T follicular helper cell (primary cell): Measurements from ENCODE around the gene TNFRSF21.
"Not testable (repeated sequence)": the region's sequence is repeated elsewhere in the genome, so short reads cannot be mapped to it uniquely, and the experiment has no call there.

Experiments used
- DNase-seq: peaks from one replicate; pipeline ENCODE4 v3.0.0-alpha.2; 2020; ENCODE audit warnings: low read depth

The TNFRSF21 gene

DNA sequence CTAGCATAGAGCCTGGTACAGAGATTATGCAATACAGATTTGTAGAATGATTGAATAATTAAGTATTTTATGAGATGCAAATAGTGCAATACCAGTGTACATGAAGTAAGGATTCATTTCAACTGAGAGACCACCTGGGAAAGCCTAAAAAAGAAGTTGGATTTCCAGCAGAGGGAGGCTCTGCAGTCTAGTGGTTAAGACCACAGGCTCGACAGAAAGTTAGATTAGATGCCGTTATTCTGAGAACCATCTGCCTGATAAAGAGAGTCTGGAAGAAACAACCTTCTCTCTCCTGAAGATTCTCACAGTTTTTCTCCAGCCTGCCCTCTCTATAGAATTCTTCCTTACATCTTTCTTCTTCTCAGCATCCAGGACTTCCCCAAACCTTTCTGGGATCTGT lies 13.6 kb upstream of the TNFRSF21 start:
- DNase-seq = no peak

DNA sequence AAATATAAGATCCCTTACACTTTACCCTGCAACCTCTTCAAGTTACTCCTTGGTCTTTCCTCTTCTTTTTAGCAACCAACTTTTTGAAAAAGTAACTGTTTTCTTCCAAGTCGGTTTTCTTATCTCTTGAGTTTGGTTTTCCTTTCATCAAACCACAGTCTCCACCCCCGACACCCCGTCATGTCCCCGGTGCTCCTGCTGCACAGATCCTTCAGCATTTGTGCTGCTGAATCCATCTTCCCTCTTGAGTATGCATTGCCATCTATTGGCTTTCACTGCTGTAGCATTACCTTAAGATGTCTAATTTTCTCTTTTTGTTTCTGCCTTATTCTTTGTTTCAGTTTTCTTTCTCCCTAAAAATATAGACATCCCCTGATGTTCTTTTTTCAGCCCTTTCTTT lies 11.9 kb upstream of the TNFRSF21 start:
- no peak for DNase-seq

GRCh38 chr6:47319867-47320266 lies 10.2 kb upstream of the TNFRSF21 start:
- DNase-seq = no peak

DNA sequence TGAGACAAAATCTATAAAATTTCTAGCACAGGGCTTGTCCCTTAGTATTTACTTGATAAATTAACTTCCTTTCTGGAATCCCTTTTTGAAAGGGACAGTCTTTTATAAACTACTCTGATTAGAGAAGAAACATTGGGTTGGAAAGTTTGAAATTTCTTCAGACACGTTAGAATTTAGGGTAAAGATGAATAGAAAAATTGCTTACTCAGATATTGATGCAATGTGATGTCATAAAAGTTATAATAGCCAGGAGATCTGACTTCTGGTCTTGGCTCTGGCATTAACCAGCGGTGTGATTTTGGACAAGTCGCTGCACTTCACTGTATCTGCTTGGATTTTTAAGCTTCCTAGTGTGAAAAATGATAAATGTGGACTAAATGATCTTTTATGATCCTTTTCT lies 9.7 kb upstream of the TNFRSF21 start:
- DNase-seq = no peak

GRCh38 chr6:47318236-47318989 lies 8.7 kb upstream of the TNFRSF21 start:
- DNase-seq = no peak

DNA sequence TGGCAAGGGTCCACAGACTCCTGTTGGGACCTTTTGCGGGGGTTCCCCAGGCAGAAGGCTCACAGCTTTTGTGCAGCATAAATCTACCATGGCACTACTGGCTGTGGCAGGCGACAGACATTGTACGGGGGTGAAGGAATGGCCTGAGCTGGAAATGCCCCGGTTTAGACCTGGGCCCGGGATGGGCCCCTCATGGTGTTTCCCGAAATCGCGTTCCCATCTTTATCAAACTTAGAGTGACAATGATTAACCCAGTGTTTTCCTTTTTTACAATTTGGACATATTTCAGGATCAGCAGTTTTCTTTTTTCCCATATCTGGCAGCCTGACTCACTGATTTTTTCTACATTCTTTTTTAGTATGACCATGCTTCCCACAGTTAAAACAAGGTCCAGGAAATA lies 5.5 kb upstream of the TNFRSF21 start:
- not testable (repeated sequence) for DNase-seq

- no peak for DNase-seq
These were observed 401 bp upstream of the TNFRSF21 start for GRCh38 chr6:47310131-47310480.

DNA sequence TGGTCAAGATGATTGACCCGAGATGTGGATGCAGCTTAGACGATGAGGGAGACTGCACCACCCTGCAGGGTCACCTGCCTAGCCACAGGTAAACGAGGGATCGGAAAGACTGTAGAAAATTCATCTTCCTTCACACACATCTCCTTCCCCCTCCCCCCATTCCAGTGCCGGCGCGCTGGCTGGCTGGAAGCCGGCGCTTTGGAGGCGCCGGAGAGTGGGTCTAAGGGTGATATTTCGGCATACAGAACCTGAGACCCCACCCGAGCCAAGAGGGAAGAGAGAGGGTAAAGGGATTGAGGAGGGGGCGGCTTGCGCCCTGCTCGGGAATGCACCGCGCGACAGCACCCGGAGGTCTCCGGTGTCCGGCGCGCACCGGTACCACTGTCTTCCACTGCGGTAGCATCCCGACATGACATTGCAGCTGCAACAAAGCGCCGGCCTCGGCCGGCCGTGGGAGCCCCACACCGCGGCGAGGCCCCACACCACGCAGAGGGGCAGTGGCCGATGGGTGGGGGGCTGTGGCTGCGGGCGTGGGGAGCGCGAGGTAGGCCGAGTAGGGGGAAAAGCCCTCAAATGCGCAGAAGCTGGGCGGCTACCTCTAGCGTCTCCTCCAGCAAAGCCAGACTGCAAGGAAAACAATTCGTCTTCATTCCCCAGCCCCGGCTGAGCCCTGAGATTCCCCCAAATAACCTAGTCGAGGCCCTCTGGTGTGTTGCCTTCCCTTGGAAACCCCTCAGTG lies 984 bp downstream of the TNFRSF21 start:
- DNase-seq = no peak

DNA sequence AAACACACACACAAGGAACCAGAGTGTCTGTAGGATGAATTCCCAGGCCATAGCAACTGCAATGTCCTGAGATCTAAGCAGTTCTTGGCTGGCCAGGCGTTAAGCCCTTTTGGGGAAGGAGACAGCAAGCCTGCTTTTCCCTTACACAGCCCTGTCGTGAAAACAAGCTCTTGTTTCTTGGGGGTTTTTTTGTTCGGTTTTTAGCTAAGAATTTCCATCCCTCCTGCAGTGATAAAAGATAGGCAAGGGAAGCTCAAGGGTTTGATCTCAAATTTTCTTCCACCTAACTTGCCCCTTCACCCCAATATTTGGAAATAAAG lies 1.5 kb downstream of the TNFRSF21 start:
- no peak for DNase-seq

DNA sequence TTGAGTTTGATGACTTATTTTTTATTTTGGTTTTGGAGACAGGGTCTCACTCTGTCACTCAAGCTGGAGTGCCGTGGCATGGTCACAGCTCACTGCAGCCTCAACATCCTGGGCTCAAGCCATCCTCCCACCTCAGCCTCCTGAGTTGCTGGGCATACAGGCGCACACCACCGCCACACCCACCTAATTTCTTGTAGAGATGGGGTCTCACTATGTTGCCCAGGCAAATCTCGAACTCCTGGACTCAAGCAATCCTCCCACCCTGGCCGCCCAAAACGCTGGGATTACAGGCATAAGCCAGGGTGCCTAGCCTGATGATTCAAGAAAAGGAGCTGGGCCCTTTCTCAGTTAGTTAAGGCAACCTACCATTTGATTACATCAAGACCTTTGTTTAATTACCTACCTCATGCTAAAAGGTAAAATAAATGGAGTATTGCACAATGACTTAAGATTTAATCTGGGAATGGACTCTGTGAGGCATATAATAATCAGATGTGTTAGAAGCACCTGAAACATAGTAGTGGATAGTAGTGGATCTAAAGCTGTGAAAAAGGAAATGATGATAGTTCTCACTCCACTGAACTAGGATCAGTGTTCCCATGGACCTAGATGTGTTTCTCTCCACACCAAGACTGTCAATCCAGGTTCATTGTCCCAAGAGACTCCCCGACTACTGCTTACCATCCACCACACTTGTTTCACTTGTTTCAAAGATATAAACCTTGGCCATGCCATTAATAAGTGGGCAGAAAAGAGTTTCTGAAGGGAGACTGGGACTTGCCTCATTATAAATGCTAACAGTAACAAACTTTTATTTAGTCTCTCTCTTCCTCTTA lies 2.1 kb downstream of the TNFRSF21 start:
- DNase-seq = no peak

DNA sequence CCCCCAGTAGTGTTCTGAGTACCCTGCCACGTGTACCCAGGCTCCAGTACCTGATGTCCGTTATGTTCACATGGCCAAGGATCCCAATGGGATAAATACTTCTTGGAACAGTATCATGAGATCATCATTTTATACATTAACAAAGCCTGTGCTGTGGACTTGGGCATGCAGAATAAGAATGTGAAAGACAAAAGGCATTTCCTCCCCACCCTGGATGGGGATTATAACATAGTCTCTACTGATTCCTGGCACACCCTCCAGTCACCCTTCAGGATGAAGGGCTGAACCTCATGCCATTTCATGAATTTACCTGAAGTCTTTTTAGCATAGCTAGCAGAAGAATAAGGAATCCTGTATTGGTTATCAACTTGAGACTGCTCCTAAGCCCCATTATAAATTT lies 2.8 kb downstream of the TNFRSF21 start:
- DNase-seq = no peak

DNA sequence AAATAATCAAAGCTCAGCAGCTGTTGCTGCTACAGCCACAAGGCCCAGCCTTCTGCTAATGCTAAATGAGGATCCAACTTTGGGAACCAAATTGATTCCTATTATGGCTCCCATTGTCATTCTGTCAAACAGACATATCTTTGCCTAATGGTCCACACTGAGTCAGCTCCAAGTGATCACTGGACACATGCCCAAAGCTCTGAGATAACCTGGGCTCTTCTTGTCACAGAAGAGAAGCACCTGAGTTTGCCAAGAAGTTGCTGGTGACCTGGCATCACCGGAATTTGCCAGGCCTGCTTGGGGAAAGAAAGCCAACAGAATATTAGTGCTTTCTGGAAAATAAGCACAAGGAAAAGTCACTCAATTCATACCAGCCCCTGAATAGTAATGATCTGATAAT lies 5.8 kb downstream of the TNFRSF21 start:
- no peak for DNase-seq

DNA sequence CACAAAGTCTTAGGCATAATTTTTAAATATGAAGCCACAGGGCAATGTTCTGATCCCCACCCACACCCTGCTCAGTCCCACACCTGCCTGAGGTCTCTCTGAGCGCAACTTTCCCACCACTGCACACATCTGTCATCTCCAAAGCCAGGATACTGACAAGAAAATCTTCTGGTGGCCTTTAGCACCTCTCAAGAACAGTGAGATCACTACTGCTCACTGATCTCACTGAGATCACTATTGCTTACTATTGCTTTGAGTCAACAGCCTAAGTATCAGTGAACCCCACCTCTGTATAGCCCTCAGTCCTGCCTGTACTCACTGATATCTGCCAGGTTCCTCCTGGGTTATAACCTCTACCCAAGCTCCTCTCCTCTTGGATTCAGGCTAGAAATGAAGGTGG lies 6.4 kb downstream of the TNFRSF21 start:
- no peak for DNase-seq

DNA sequence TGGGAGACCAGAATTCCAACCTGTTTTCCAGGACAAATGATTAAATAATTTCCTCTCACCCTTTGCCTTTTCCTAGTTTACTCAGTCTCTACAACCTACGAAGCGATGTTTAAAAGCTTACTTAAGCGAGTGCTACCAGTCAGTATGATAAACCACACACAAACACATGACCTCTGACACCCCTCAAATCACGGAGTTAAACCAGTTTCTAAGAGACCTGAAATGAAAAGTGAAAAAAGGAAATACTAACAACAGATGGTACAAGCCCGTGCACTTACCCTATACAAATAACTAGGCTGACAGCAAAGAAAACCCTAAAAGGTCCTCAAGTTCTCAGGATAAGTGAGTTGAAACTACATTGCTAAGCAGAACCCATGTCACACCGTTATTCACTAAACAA lies 7.7 kb downstream of the TNFRSF21 start:
- no peak for DNase-seq

DNA sequence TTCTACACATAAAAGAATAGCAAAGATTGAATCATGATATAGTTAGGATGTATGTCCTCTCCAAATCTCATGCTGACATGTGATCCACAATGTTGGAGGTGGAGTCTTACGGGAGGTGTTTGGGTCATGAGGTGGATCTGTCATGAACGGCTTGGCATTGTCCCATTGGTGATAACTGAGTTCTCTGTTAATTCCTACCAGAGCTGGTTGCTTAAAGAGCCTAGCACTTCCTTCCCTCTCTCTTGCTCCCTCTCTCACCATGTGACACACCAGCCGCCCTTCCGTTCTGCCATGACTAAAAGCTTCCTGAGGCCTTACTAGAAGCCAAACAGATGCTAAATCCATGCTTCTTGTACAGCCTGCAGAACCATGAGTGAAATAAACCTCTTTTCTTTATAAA lies 8.3 kb downstream of the TNFRSF21 start:
- no peak for DNase-seq

DNA sequence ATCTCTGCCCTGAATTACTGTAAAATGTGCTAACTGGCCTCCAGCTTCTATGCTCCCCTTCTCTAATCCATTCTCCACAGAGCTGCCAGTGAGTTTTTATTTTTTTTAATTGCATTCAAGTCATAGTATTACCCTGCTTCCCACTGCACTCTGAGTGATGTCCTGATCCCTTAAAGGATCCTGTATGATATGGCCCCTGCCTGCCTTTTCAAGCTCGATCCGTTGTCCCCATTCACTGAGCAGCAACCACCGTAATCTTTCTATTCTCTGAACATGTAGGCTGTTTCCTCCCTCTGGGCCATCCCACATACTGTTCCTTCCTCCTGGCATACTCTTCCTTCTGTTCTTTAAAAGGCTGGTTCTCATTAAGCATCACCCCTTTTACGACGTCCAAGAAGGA lies 9.3 kb downstream of the TNFRSF21 start:
- DNase-seq = no peak

DNA sequence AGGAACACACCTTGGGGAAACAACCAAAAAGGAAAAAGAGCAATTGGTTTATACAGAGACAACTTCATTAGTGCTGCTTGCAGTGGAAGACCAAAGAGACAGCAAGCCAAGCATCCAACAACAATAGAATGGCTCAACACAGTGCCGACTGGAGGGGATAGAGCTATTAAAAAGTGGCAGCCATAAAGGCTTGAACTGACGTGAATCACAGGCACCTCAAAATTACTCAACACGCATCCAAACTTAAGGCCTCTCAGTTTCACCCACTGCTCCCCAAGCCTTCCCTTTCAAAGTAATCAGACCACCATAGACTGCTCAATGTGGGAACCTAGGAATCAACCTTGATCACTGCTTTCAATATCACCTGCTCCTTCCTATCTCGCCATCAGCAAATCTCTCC lies 9.7 kb downstream of the TNFRSF21 start:
- no peak for DNase-seq

DNA sequence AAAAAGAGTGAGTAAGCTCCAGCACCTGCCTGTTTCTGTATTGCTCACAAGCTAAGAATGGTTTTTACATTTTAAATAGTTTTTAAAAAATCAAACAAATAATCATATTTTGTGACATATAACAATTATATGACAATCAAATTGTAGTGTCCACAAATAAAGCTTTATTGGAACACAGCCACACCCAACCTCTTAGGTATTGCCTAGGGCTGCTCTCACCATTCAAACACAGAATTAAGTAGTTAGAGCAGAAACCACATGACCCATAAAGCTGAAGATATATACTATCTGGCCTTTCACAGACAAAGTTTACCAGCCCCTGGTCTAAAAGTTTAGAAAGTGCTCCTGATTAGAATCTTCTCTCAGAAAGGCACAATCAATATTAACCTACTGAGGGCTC lies 11.2 kb downstream of the TNFRSF21 start:
- DNase-seq = no peak

GRCh38 chr6:47294990-47295389 lies 14.7 kb downstream of the TNFRSF21 start:
- no peak for DNase-seq

DNA sequence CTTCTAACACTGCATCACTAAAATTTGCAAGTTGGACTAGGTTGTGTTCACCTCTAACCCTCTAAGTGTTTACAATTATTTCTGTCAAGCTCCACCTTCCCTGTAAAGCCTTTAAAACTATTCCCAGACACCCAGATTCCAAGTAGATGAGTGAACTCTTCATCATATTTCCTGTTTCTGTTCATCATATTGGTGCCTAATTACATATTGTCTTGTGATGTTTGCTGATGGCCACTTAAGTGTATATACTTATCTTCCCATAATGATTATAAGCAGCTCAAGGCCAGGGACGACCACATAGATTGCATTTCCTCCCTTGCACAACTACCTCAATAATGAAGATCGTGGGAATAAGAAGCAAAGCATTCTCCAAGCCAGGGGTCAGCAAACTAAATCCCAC lies 16.8 kb downstream of the TNFRSF21 start:
- DNase-seq = no peak

GRCh38 chr6:47292027-47292426 lies 17.7 kb downstream of the TNFRSF21 start:
- DNase-seq = no peak

DNA sequence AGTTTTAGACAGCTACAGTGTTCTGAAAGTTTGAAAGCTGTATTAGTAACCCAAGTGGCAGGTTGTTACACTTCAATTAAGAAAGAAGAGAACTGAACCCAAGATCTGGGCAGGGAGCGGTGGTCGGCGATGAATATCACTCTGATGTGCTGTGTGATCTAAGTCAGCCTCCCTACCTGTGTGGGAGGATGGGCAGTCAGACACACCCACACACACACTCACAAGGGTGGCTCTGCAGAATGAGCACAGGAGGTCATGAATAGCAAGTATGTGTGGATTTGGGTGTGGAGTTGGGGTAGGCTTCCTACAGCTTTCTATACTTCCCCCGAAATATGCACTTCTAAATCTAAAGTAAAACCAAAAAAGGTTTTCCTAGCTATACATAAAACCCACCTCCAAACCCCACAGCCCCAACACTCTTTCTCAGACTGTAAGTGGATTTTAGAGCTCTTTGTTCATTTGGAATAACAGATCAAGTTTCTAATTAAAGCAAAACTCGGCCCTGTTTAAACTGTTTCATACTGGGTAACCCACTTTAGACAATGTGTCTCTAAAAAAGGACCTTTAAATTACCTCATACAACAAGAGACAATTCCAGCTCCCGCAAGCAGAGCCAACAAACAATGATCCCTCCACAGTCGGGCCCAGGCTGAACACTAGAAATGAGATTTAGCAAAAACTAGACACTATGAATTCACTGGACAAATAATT lies 19.4 kb downstream of the TNFRSF21 start:
- no peak for DNase-seq
